ENCODE data around the gene RANBP2.
"Not testable (repeated sequence)": the region's sequence is repeated elsewhere in the genome, so short reads cannot be mapped to it uniquely, and the experiment has no call there.

RANBP2 gene

GRCh38 chr2:108719149-108720044 lies at the start of gene RANBP2:
Gene RANBP2, plus strand, starts transcription at chr2:108719482. Its CDS starts 125 bp downstream, at chr2:108719607.
- peak; percentile 96 for DNase-seq

- DNase-seq: not testable (repeated sequence)
Measured at GRCh38 chr2:108670282-108670681, 49.0 kb upstream of the RANBP2 start.

GRCh38 chr2:108672200-108672805 lies 47.0 kb upstream of the RANBP2 start:
- DNase-seq: not testable (repeated sequence)

- not testable (repeated sequence) for DNase-seq
Measured at GRCh38 chr2:108676522-108676921, 42.8 kb upstream of the RANBP2 start.

- not testable (repeated sequence) for DNase-seq
Measured at GRCh38 chr2:108677239-108677744, 42.0 kb upstream of the RANBP2 start.

- DNase-seq: not testable (repeated sequence)
Measured at GRCh38 chr2:108678198-108678651, 41.1 kb upstream of the RANBP2 start.

GRCh38 chr2:108680805-108681204 lies 38.5 kb upstream of the RANBP2 start:
- DNase-seq: not testable (repeated sequence)

GRCh38 chr2:108688818-108689756 lies 30.2 kb upstream of the RANBP2 start:
- not testable (repeated sequence) for DNase-seq

- DNase-seq: not testable (repeated sequence)
Measured at GRCh38 chr2:108690001-108690400, 29.3 kb upstream of the RANBP2 start.

GRCh38 chr2:108691447-108691846 lies 27.8 kb upstream of the RANBP2 start:
- DNase-seq: no peak

GRCh38 chr2:108701208-108701607 lies 18.1 kb upstream of the RANBP2 start:
- DNase-seq: no peak

GRCh38 chr2:108701806-108702205 lies 17.5 kb upstream of the RANBP2 start:
- DNase-seq: no peak

GRCh38 chr2:108704871-108705270 lies 14.4 kb upstream of the RANBP2 start:
- DNase-seq: peak; percentile 74

- no peak for DNase-seq
Measured at GRCh38 chr2:108707300-108707699, 12.0 kb upstream of the RANBP2 start.

GRCh38 chr2:108716971-108717370 lies 2.3 kb upstream of the RANBP2 start:
- not testable (repeated sequence) for DNase-seq

- not testable (repeated sequence) for DNase-seq
Measured at GRCh38 chr2:108726048-108726447, 6.8 kb downstream of the RANBP2 start.

- DNase-seq: not testable (repeated sequence)
Measured at GRCh38 chr2:108734656-108735055, 15.4 kb downstream of the RANBP2 start.

GRCh38 chr2:108757973-108758372 lies 38.7 kb downstream of the RANBP2 start:
- DNase-seq: not testable (repeated sequence)

- not testable (repeated sequence) for DNase-seq
Measured at GRCh38 chr2:108762618-108763017, 43.3 kb downstream of the RANBP2 start.

GRCh38 chr2:108766671-108767070 lies 47.4 kb downstream of the RANBP2 start:
- DNase-seq: not testable (repeated sequence)

- DNase-seq: not testable (repeated sequence)
Measured at GRCh38 chr2:108767859-108768258, 48.6 kb downstream of the RANBP2 start.

GRCh38 chr2:108776475-108776874 lies 57.2 kb downstream of the RANBP2 start:
- DNase-seq: no peak
